Vagina (tissue), 1 donor: ENCODE data around the gene ZP2. TPM values are rescaled to one million over a fixed set of nuclear protein-coding genes. Genes with fewer than 3 reads are reported as not detected.

Experiments used
- total RNA-seq: library from RNA; depleted of rRNA; stranded (reverse); fragments of >200 nt; gene quantifications from one replicate; pipeline ENCODE4 v1.2.3, GENCODE V29; 2016

The ZP2 gene
- total RNA-seq, 1 donor from 2014 or later: not detected

Other genes with a start within 250 kb of the ZP2 start
- gene DNAH3, start 60.7 kb downstream of the ZP2 start, total RNA-seq: 0.25 TPM
- gene LDAF1, start 52.9 kb downstream of the ZP2 start, total RNA-seq: 63.8 TPM
- not detected for gene ANKS4B, start 22.1 kb upstream of the ZP2 start, total RNA-seq
- 3.9 TPM for gene CRYM, start 66.7 kb upstream of the ZP2 start, total RNA-seq